GM23338 (cell line): ENCODE results near the gene ATG9A. TPM values are rescaled to one million over a fixed set of nuclear protein-coding genes. Genes with fewer than 3 reads are reported as not detected.
"Not testable (repeated sequence)": the region's sequence is repeated elsewhere in the genome, so short reads cannot be mapped to it uniquely, and the experiment has no call there.

Experiments used
- ATAC-seq: fragments of 200-7000 bp; cut with Tn5 transposase; 3 replicates; pipeline ENCODE4 v1.9.1; 2020
- DNase-seq: peaks from one replicate; pipeline ENCODE4 v3.0.0-alpha.2; 2015; ENCODE audit warnings: low spot score
- H2AFZ ChIP-seq: fragments of 200-600 bp; sonication (generic); 2 replicates; pipeline ENCODE4 v1.8.0; 2016; ENCODE audit warnings: antibody characterized with exemption, mild to moderate bottlenecking, moderate library complexity
- H3F3A ChIP-seq: fragments of 200-600 bp; sonication (generic); replicated peaks from 2 replicates; pipeline ENCODE4 v1.8.0; 2017; ENCODE audit warnings: antibody characterized with exemption, mixed run types, low read depth
- H3K27ac ChIP-seq: fragments of 200-600 bp; sonication (generic); 2 replicates; pipeline ENCODE4 v1.6.1; 2016; ENCODE audit warnings: low read depth
- H3K27me3 ChIP-seq: fragments of 200-600 bp; sonication (generic); 2 replicates; pipeline ENCODE4 v1.8.0; 2016; ENCODE audit warnings: mild to moderate bottlenecking, mixed run types, moderate library complexity; ENCODE audit not compliant: insufficient read depth
- H3K36me3 ChIP-seq: fragments of 200-600 bp; sonication (generic); 2 replicates; pipeline ENCODE4 v1.8.0; 2016; ENCODE audit warnings: mild to moderate bottlenecking; ENCODE audit not compliant: insufficient read depth
- H3K4me1 ChIP-seq: fragments of 200-600 bp; sonication (generic); 2 replicates; pipeline ENCODE4 v1.8.0; 2016; ENCODE audit warnings: mild to moderate bottlenecking, moderate library complexity; ENCODE audit not compliant: insufficient read depth
- H3K4me2 ChIP-seq: fragments of 200-600 bp; sonication (generic); 2 replicates; pipeline ENCODE4 v1.7.1; 2017; ENCODE audit warnings: mixed run types
- H3K4me3 ChIP-seq: fragments of 200-600 bp; sonication (generic); 2 replicates; pipeline ENCODE4 v1.6.1; 2016; ENCODE audit warnings: mixed run types
- H3K79me2 ChIP-seq: fragments of 200-600 bp; sonication (generic); replicated peaks from 2 replicates; pipeline ENCODE4 v1.8.0; 2017; ENCODE audit warnings: mild to moderate bottlenecking; ENCODE audit not compliant: insufficient read depth
- H3K9me2 ChIP-seq: fragments of 200-600 bp; sonication (generic); 2 replicates; pipeline ENCODE4 v1.8.0; 2017; ENCODE audit not compliant: insufficient read depth
- H4K20me1 ChIP-seq: fragments of 200-600 bp; sonication (generic); replicated peaks from 2 replicates; pipeline ENCODE4 v1.8.0; 2017; ENCODE audit warnings: mild to moderate bottlenecking; ENCODE audit not compliant: insufficient read depth
- H3K27ac Mint-ChIP-seq: 2 replicates; pipeline ENCODE4 v1.8.0; 2020; ENCODE audit warnings: inconsistent platforms, mild to moderate bottlenecking, moderate library complexity, mixed read lengths
- H3K27me3 Mint-ChIP-seq: 3 replicates; pipeline ENCODE4 v1.8.0; 2022; ENCODE audit warnings: low read depth, mild to moderate bottlenecking, moderate library complexity, mixed read lengths, inconsistent platforms; ENCODE audit not compliant: insufficient read depth, poor library complexity
- H3K36me3 Mint-ChIP-seq: 3 replicates; pipeline ENCODE4 v1.8.0; 2021; ENCODE audit warnings: low read depth, mild to moderate bottlenecking, inconsistent platforms, moderate library complexity, mixed read lengths
- H3K4me1 Mint-ChIP-seq: 3 replicates; pipeline ENCODE4 v1.8.0; 2020; ENCODE audit warnings: mild to moderate bottlenecking, inconsistent platforms, mixed read lengths
- H3K4me3 Mint-ChIP-seq: 3 replicates; pipeline ENCODE4 v1.8.0; 2021; ENCODE audit warnings: moderate library complexity, mild to moderate bottlenecking, inconsistent platforms, mixed read lengths
- H3K9me3 Mint-ChIP-seq: 3 replicates; pipeline ENCODE4 v1.8.0; 2020; ENCODE audit warnings: moderate library complexity, mild to moderate bottlenecking, inconsistent platforms, mixed read lengths
- CTCF ChIP-seq, 2 experiments: fragments of 200-600 bp in 1 of 2; sonication (generic) in 1 of 2; conservative IDR thresholded peaks; 2 replicates each; pipeline versions ENCODE4 v1.5.1 to v1.6.1; 2016 to 2017; ENCODE audit warnings: antibody characterized with exemption in 2 of 2, low read depth in 2 of 2, mild to moderate bottlenecking in 2 of 2, moderate library complexity in 1 of 2
- ZNF331 ChIP-seq: fragments of 250-450 bp; sonication (Bioruptor Pico); IDR thresholded peaks from 2 replicates; pipeline ENCODE4 v1.5.0; 2020; ENCODE audit warnings: low read depth, mild to moderate bottlenecking, moderate library complexity
- polyA plus RNA-seq: library from polyadenylated mRNA; unstranded; fragments of >200 nt; fragmentation: Nextera tagmentation; extraction: Ambion mirVana; gene quantifications from 2 replicates; pipeline ENCODE4 v1.2.1, GENCODE V29; 2016
- total RNA-seq: library from RNA; depleted of rRNA; stranded (reverse); fragments of >200 nt; shearing (Covaris generic); gene quantifications from 2 replicates; pipeline ENCODE4 v1.2.3, GENCODE V29; 2014

Gene ATG9A
- total and polyA plus RNA-seq, 2 experiments from 2014 or later: 20.7 to 54.2 TPM

- H3K36me3 Mint-ChIP-seq, H3K27ac ChIP-seq, H3K4me2 ChIP-seq, H3K4me3 ChIP-seq, H3K36me3 ChIP-seq, ATAC-seq, DNase-seq, H3K9me3 Mint-ChIP-seq, H4K20me1 ChIP-seq, H3K4me3 Mint-ChIP-seq, H2AFZ ChIP-seq, H3F3A ChIP-seq, H3K27me3 ChIP-seq, H3K27ac Mint-ChIP-seq, H3K79me2 ChIP-seq, H3K4me1 ChIP-seq, H3K9me2 ChIP-seq: not testable (repeated sequence)
- TF ChIP-seq CTCF (conservative IDR thresholded peaks at IDR 0.05; ENCODE audit: low read depth in 2 of 2): 0 out of 4 replicates have a peak, but pooled peaks of 1 of the 2 experiments have one; percentile 8
- Mint-ChIP-seq H3K27me3 (peaks cover 17% of the 10 kb centered on the region), H3K4me1 (peaks cover 10% of the 10 kb centered on the region; the same call in 2 of the 3 replicates)
These were observed 28.1 kb downstream of the ATG9A start for GRCh38 chr2:219201331-219201730.

- not testable (repeated sequence) for H3K27ac Mint-ChIP-seq, H3K4me3 Mint-ChIP-seq
These were observed 28.7 kb downstream of the ATG9A start for GRCh38 chr2:219200502-219201326.

GRCh38 chr2:219199470-219200211, 29.8 kb downstream of the ATG9A start:
- Histone ChIP-seq H3K36me3 (no peaks in the 10 kb centered on the region), H3K4me2 (no peak overlapping the region), H3K4me3 (no peak overlapping the region), H3K27me3 (no peaks in the 10 kb centered on the region), H3K9me2 (no peaks in the 10 kb centered on the region), H3K4me1 (no peaks in the 10 kb centered on the region; the same call in 1 of the 2 replicates), H2AFZ (no peak overlapping the region), H3K27ac (no peak overlapping the region), H4K20me1 (no peaks in the 10 kb centered on the region), H3K79me2 (no peaks in the 10 kb centered on the region), H3F3A (no peaks in the 10 kb centered on the region)
- no peak overlapping the region for H3K4me3 Mint-ChIP-seq
- peaks cover 13% of the 10 kb centered on the region for H3K27me3 Mint-ChIP-seq
- H3K36me3 Mint-ChIP-seq: no peaks in the 10 kb centered on the region
- TF ChIP-seq ZNF331 (CRISPR knock-in tag): no peak
- no peak overlapping the region for H3K27ac Mint-ChIP-seq
- peaks cover 9% of the 10 kb centered on the region; the same call in 2 of the 3 replicates for H3K9me3 Mint-ChIP-seq
- peaks cover 10% of the 10 kb centered on the region; the same call in 2 of the 3 replicates for H3K4me1 Mint-ChIP-seq
- DNase-seq: no peak
- no peak; the same call in 2 of the 3 replicates for ATAC-seq

More at GRCh38 chr2:219200502-219201326, 28.7 kb downstream of the ATG9A start:
- not testable (repeated sequence) for ATAC-seq, H3K4me2 ChIP-seq, H3K27me3 ChIP-seq, H3K4me1 Mint-ChIP-seq, H3K9me2 ChIP-seq, H3K79me2 ChIP-seq, DNase-seq, H4K20me1 ChIP-seq, H3K4me1 ChIP-seq, H3K4me3 ChIP-seq, H3F3A ChIP-seq, H2AFZ ChIP-seq, H3K27ac ChIP-seq, H3K9me3 Mint-ChIP-seq, H3K36me3 ChIP-seq, H3K36me3 Mint-ChIP-seq
- H3K27me3 Mint-ChIP-seq: peaks cover 17% of the 10 kb centered on the region
